ENCODE data around the gene CSAD. TPM values are rescaled to one million over a fixed set of nuclear protein-coding genes. Genes with fewer than 3 reads are reported as not detected.

Gene CSAD
- total and polyA plus RNA-seq, 11 donors = 4.3 to 26.5 (median 8.2) TPM

GRCh38 chr12:53220694-53221202 lies 40.0 kb upstream of the CSAD start:
- Histone ChIP-seq H3K4me1 (peaks cover 7 to 83% (median 57%) of the 10 kb centered on the region in 12 donors), H3K9me3 (no peaks in the 10 kb centered on the region), H3K36me3 (no peaks in the 10 kb centered on the region), H3K27ac (peak overlapping the region; percentile 96 to 100 (median 100)), H3K27me3 (no peaks in the 10 kb centered on the region), H3K4me3 (peak overlapping the region; percentile 57 to 95 (median 74))
- TF ChIP-seq POLR2A (IDR thresholded peaks at IDR 0.05) = no peak
- no peak for TF ChIP-seq CTCF (IDR thresholded peaks at IDR 0.05)
- intact Hi-C loops (cut with DNase I) = loop anchor here in 8 of 10 donors (1.0 to 5.0 kb wide), 6 partner anchors 30 to 47 kb away; partner anchors contain the start of genes CSAD (in 1 of the 8), ESPL1 (in 1 of the 8) and ZNF740 (in 1 of the 8)
- WGBS, 4 donors = 0 to 1% (median 1%) methylated on average over 24 to 42 of the region's 42 CpGs
- DNase-seq (peak; percentile 91 to 96 (median 95)), ATAC-seq (peak; percentile 85 to 92 (median 88))

DNA sequence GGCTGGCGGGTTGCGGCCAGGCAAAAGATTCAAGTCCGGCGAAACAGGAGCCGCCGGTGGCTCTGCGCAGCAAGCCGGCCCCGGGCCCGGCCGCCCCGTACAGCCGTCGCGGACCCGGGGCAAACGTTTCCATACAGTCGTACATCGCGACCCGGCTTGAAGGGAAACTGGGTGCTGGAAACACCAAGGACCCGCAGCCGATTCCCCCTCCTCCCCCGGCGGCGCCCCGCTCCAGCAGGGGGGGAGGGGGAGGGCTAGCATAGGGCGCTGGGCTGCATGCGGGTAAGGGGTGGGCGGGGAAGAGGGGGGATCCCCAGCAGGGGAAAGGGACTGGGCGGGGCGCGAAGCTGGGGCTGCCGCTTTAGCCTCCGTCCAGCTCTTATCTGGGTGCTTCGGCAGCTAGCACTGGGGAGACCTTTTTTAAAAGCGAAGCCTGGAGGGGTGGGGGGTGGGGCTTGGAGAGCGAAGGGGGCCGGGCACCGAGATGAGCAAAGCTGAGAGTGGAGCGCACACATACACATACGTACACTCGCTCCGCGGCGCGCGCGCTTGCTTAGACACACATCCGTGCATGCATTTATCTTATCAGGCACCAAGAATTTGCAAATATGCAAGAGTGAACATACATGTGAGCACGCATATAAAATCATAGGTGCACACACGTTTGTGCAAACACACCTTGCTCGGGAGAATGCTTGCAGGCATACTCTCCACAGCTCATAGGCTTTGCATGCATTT lies 39.4 kb upstream of the CSAD start:
- Histone ChIP-seq H3K4me3 (peak overlapping the region; percentile 57 to 95 (median 74)), H3K4me1 (peaks cover 11 to 88% (median 62%) of the 10 kb centered on the region in 12 donors), H3K9me3 (no peaks in the 10 kb centered on the region), H3K36me3 (peaks cover 0 to 2% (median 0%) of the 10 kb centered on the region in 9 donors), H3K27me3 (no peaks in the 10 kb centered on the region), H3K27ac (peak overlapping the region; percentile 41 to 100 (median 100))
- WGBS, 4 donors = 0 to 1% (median 0%) methylated on average over 30 to 53 of the region's 53 CpGs
- ATAC-seq = peak in 3 of 4 donors; percentile 11 to 40 (median 15)
- peak; percentile 49 to 83 (median 73) for DNase-seq
- intact Hi-C loops (cut with DNase I) = loop anchor here in 6 of 10 donors (2.0 to 10.0 kb wide), 5 partner anchors 31 to 285 kb away; partner anchors contain the start of genes CSAD (in 1 of the 6), ESPL1 (in 1 of the 6), NPFF (in 1 of the 6) and TARBP2 (in 1 of the 6)
- TF ChIP-seq POLR2A (IDR thresholded peaks at IDR 0.05) = no peak
- no peak for TF ChIP-seq CTCF (IDR thresholded peaks at IDR 0.05)

- H3K27me3 ChIP-seq = no peaks in the 10 kb centered on the region
- 11 to 18% (median 16%) methylated on average over 23 to 27 of the region's 27 CpGs for WGBS, 4 donors
- H3K36me3 ChIP-seq = peaks cover 0 to 9% (median 2%) of the 10 kb centered on the region in 9 donors
- H3K9me3 ChIP-seq = no peaks in the 10 kb centered on the region
- H3K27ac ChIP-seq = peak overlapping the region; percentile 41 to 100 (median 100)
- intact Hi-C loops (cut with DNase I) = loop anchor here in 2 of 10 donors (2.0 to 10.0 kb wide), 2 partner anchors 31 to 285 kb away; partner anchors contain the start of genes NPFF (in 1 of the 2) and TARBP2 (in 1 of the 2)
- DNase-seq (peak; percentile 51 to 76 (median 68)), ATAC-seq (peak in 1 of 4 donors; percentile 6)
- TF ChIP-seq CTCF (IDR thresholded peaks at IDR 0.05) = no peak
- TF ChIP-seq POLR2A (IDR thresholded peaks at IDR 0.05) = peak in 1 of 2 donors; percentile 15
- H3K4me3 ChIP-seq = peak overlapping the region; percentile 57 to 95 (median 74)
- peaks cover 11 to 88% (median 62%) of the 10 kb centered on the region in 12 donors for H3K4me1 ChIP-seq
Observed at GRCh38 chr12:53219292-53219955, 38.7 kb upstream of the CSAD start.
